DOHH2 (cell line): ENCODE data around the gene RFESD.

ENCODE experiments used
- CTCF ChIP-seq: fragments of 200-600 bp; sonication (generic); IDR thresholded peaks from one replicate; pipeline ENCODE4 v1.5.1; 2014; ENCODE audit warnings: antibody characterized with exemption, mild to moderate bottlenecking, low read depth, low read length; ENCODE audit not compliant: poor library complexity, severe bottlenecking
- EZH2phosphoT487 ChIP-seq: fragments of 200-600 bp; sonication (generic); IDR thresholded peaks from 2 replicates; pipeline ENCODE4 v1.6.1; 2017; ENCODE audit warnings: borderline replicate concordance, mild to moderate bottlenecking, antibody characterized with exemption, low read length, moderate library complexity, mixed read lengths

- TF ChIP-seq CTCF (no peak), EZH2phosphoT487 (no peak)
These were observed 14.4 kb upstream of the RFESD start for GRCh38 chr5:95631991-95632675.
